HPDE6-E6E7 (cell line): ENCODE data around the gene PELI2.

Experiments used
- DNase-seq: peaks from one replicate; pipeline ENCODE4 v3.0.0; 2011; ENCODE audit warnings: missing footprints; ENCODE audit errors: extremely low spot score

Gene PELI2

GRCh38 chr14:56172571-56172971, 54.4 kb downstream of the PELI2 start:
- DNase-seq, result no peak

- DNase-seq, result no peak
Observed at GRCh38 chr14:56173365-56173922, 55.2 kb downstream of the PELI2 start.

- no peak for DNase-seq
Observed at GRCh38 chr14:56175773-56176172, 57.6 kb downstream of the PELI2 start.

- no peak for DNase-seq
Observed at GRCh38 chr14:56176530-56176929, 58.3 kb downstream of the PELI2 start.

GRCh38 chr14:56177036-56177435, 58.8 kb downstream of the PELI2 start:
- DNase-seq, result no peak

GRCh38 chr14:56180754-56181542, 62.7 kb downstream of the PELI2 start:
- no peak for DNase-seq

- DNase-seq, result no peak
Observed at GRCh38 chr14:56181681-56182085, 63.5 kb downstream of the PELI2 start.

GRCh38 chr14:56182410-56182809, 64.2 kb downstream of the PELI2 start:
- no peak for DNase-seq

GRCh38 chr14:56183631-56184157, 65.5 kb downstream of the PELI2 start:
- no peak for DNase-seq

- DNase-seq, result no peak
Observed at GRCh38 chr14:56185992-56186391, 67.8 kb downstream of the PELI2 start.

GRCh38 chr14:56187736-56188135, 69.5 kb downstream of the PELI2 start:
- no peak for DNase-seq

- peak; percentile 67 for DNase-seq
Observed at GRCh38 chr14:56189307-56189706, 71.1 kb downstream of the PELI2 start.

GRCh38 chr14:56193347-56193746, 75.1 kb downstream of the PELI2 start:
- DNase-seq, result no peak

GRCh38 chr14:56194042-56194441, 75.8 kb downstream of the PELI2 start:
- DNase-seq, result no peak

- no peak for DNase-seq
Observed at GRCh38 chr14:56195223-56195622, 77.0 kb downstream of the PELI2 start.

- no peak for DNase-seq
Observed at GRCh38 chr14:56195704-56196103, 77.5 kb downstream of the PELI2 start.

GRCh38 chr14:56196274-56196673, 78.1 kb downstream of the PELI2 start:
- no peak for DNase-seq

- no peak for DNase-seq
Observed at GRCh38 chr14:56197150-56197549, 78.9 kb downstream of the PELI2 start.

GRCh38 chr14:56198438-56198837, 80.2 kb downstream of the PELI2 start:
- DNase-seq, result no peak

- DNase-seq, result no peak
Observed at GRCh38 chr14:56199095-56199981, 81.1 kb downstream of the PELI2 start.

GRCh38 chr14:56199982-56200577, 81.9 kb downstream of the PELI2 start:
- DNase-seq, result no peak

- DNase-seq, result no peak
Observed at GRCh38 chr14:56202256-56202655, 84.0 kb downstream of the PELI2 start.
